Epithelial cell of proximal tubule (primary cell): ENCODE results near the gene AGPAT4. TPM values are rescaled to one million over a fixed set of nuclear protein-coding genes. Genes with fewer than 3 reads are reported as not detected.
"Not testable (repeated sequence)": the region's sequence is repeated elsewhere in the genome, so short reads cannot be mapped to it uniquely, and the experiment has no call there.

Source experiments
- DNase-seq: peaks from one replicate; pipeline ENCODE4 v3.0.0-alpha.2; 2011; ENCODE audit warnings: low read depth
- H3K4me3 ChIP-seq: 2 replicates; pipeline ENCODE4 v1.5.1; 2011; ENCODE audit warnings: low read depth, mild to moderate bottlenecking, low read length
- CTCF ChIP-seq: conservative IDR thresholded peaks from 2 replicates; pipeline ENCODE4 v1.5.1; 2012; ENCODE audit warnings: low read depth, mild to moderate bottlenecking, low read length
- total RNA-seq: library from RNA; depleted of rRNA; stranded (reverse); fragments of >200 nt; gene quantifications from 2 replicates; pipeline ENCODE4 v1.2.3, GENCODE V29; 2015

AGPAT4 gene
- total RNA-seq, 1 donor from 2014 or later, result 12.2 TPM

GRCh38 chr6:161181121-161181520, 92.7 kb downstream of the AGPAT4 start:
- TF ChIP-seq CTCF, result no peak
- H3K4me3 ChIP-seq, result no peak overlapping the region
- DNase-seq, result no peak

- not testable (repeated sequence) for H3K4me3 ChIP-seq, DNase-seq
These were observed 95.7 kb downstream of the AGPAT4 start for GRCh38 chr6:161178155-161178554.

GRCh38 chr6:161176428-161176827, 97.4 kb downstream of the AGPAT4 start:
- not testable (repeated sequence) for DNase-seq, H3K4me3 ChIP-seq

- H3K4me3 ChIP-seq, DNase-seq: not testable (repeated sequence)
These were observed 101.1 kb downstream of the AGPAT4 start for GRCh38 chr6:161172769-161173168.

- TF ChIP-seq CTCF, result no peak
- DNase-seq, result no peak
- no peak overlapping the region for H3K4me3 ChIP-seq
These were observed 102.7 kb downstream of the AGPAT4 start for GRCh38 chr6:161171207-161171606.

GRCh38 chr6:161169696-161170095, 104.2 kb downstream of the AGPAT4 start:
- TF ChIP-seq CTCF, result no peak
- no peak overlapping the region for H3K4me3 ChIP-seq
- DNase-seq, result no peak

GRCh38 chr6:161169035-161169434, 104.8 kb downstream of the AGPAT4 start:
- no peak for DNase-seq
- no peak overlapping the region for H3K4me3 ChIP-seq
- TF ChIP-seq CTCF, result no peak

GRCh38 chr6:161168281-161168891, 105.5 kb downstream of the AGPAT4 start:
- no peak overlapping the region for H3K4me3 ChIP-seq
- no peak for TF ChIP-seq CTCF
- peak; percentile 96 for DNase-seq

- no peak for DNase-seq
- TF ChIP-seq CTCF, result no peak
- H3K4me3 ChIP-seq, result no peak overlapping the region
These were observed 107.2 kb downstream of the AGPAT4 start for GRCh38 chr6:161166677-161167076.
